ENCODE data around the gene APBA1. TPM values are rescaled to one million over a fixed set of nuclear protein-coding genes. Genes with fewer than 3 reads are reported as not detected.

The APBA1 gene
- total and polyA plus RNA-seq, 2 of the 4 experiments (the other 2 are of a cell fraction), result 3.8 to 5.1 TPM

- no peak overlapping the region for H3K27ac ChIP-seq (ENCODE audit: insufficient read depth, low read length)
- no peak overlapping the region for H3K4ac ChIP-seq (ENCODE audit: low read depth, low read length)
- no peak overlapping the region for H2BK120ac ChIP-seq (ENCODE audit: low read depth, low read length)
- H3K9ac ChIP-seq (ENCODE audit: low read depth, low read length), result no peak overlapping the region
- DNase-seq (no peak), ATAC-seq (ENCODE audit: low read depth) (no peak)
- H3K9me3 ChIP-seq (ENCODE audit: control insufficient read depth, insufficient read depth, low read length), result no peaks in the 10 kb centered on the region
- H3K4me3 ChIP-seq (ENCODE audit: insufficient read depth, low read depth, low read length), result no peak overlapping the region
- TF ChIP-seq MAZ (IDR thresholded peaks at IDR 0.05; ENCODE audit: borderline replicate concordance, low read depth, low read length), result no peak
- no peak for TF ChIP-seq NFE2L2 (IDR thresholded peaks at IDR 0.05; ENCODE audit: low read depth, low read length)
- TF ChIP-seq USF2 (IDR thresholded peaks at IDR 0.05; ENCODE audit: low read depth, low read length), result no peak
- no peak for TF ChIP-seq SMC3 (IDR thresholded peaks at IDR 0.05; ENCODE audit: low read depth, low read length)
- no peak for TF ChIP-seq MAFK (IDR thresholded peaks at IDR 0.05; ENCODE audit: low read depth, low read length)
- TF ChIP-seq FOS (IDR thresholded peaks at IDR 0.05; ENCODE audit: low read depth, low read length), result no peak
- no peak for TF ChIP-seq RCOR1 (IDR thresholded peaks at IDR 0.05; ENCODE audit: insufficient replicate concordance, low read length)
- no peak for TF ChIP-seq CEBPB (IDR thresholded peaks at IDR 0.05; ENCODE audit: low read depth, low read length)
- TF ChIP-seq BHLHE40 (IDR thresholded peaks at IDR 0.05; ENCODE audit: low read depth, low read length), result no peak
- no peak for TF ChIP-seq ELK1 (IDR thresholded peaks at IDR 0.05; ENCODE audit: borderline replicate concordance, low read depth, low read length)
- no peak for TF ChIP-seq CHD1 (IDR thresholded peaks at IDR 0.05; ENCODE audit: low read depth, low read length)
- TF ChIP-seq RFX5 (IDR thresholded peaks at IDR 0.05; ENCODE audit: low read depth, low read length), result no peak
- TF ChIP-seq CTCF (conservative IDR thresholded peaks at IDR 0.05; ENCODE audit: low read depth, low read length), result no peak
- TF ChIP-seq POLR2A (IDR thresholded peaks at IDR 0.05; ENCODE audit: low read depth, low read length), result no peak
- TF ChIP-seq RAD21 (IDR thresholded peaks at IDR 0.05; ENCODE audit: low read length), result no peak
- TF ChIP-seq MXI1 (IDR thresholded peaks at IDR 0.05; ENCODE audit: borderline replicate concordance, low read depth, low read length), result no peak
- no peak overlapping the region for H3K14ac ChIP-seq (replicated peaks; ENCODE audit: low read depth, low read length)
- H2BK5ac ChIP-seq (ENCODE audit: low read depth, low read length, poor library complexity, severe bottlenecking), result no peak overlapping the region
- WGBS, 2 experiments (ENCODE audit: extremely low coverage in 2 of 2, insufficient read length in 1 of 2), result no CpG with 5 or more reads among the region's 3 CpGs
- no peak overlapping the region for H3K4me2 ChIP-seq (ENCODE audit: low read depth, low read length)
- no peak overlapping the region for H4K8ac ChIP-seq (ENCODE audit: low read depth in 2 of 2, low read length in 2 of 2)
- no TSS peak for BruUV-seq (replicated peaks)
- no peaks in the 10 kb centered on the region for H3K27me3 ChIP-seq (ENCODE audit: control insufficient read depth, insufficient read depth, low read length)
- peaks cover 7% of the 10 kb centered on the region; the same call in 1 of the 2 replicates for H3K9me1 ChIP-seq (ENCODE audit: insufficient read depth, low read length)
- no peak overlapping the region for H4K91ac ChIP-seq (ENCODE audit: insufficient read depth, low read depth, low read length)
- H3K4me1 ChIP-seq (ENCODE audit: control insufficient read depth, insufficient read depth, low read length), result peaks cover 4% of the 10 kb centered on the region
- dilution Hi-C loops (cut with HindIII; ENCODE audit: low sequenced_read_pairs, unreplicated experiment) (no loop called here), intact Hi-C loops (cut with micrococcal nuclease) (no loop called here), in situ Hi-C loops (cut with MboI; ENCODE audit: low sequenced_read_pairs) (no loop called here)
- no peaks in the 10 kb centered on the region for H4K20me1 ChIP-seq (ENCODE audit: insufficient read depth, low read length)
- no peak overlapping the region for H2BK15ac ChIP-seq (ENCODE audit: low read depth, low read length)
- no peak overlapping the region for H2AK9ac ChIP-seq (replicated peaks; ENCODE audit: low read depth, low read length, poor library complexity)
- H3K18ac ChIP-seq (ENCODE audit: low read depth, low read length), result no peak overlapping the region
- no peak overlapping the region for H2AFZ ChIP-seq (replicated peaks; ENCODE audit: low read length, poor library complexity)
- no peak overlapping the region for H4K5ac ChIP-seq (ENCODE audit: low read depth, low read length)
- ChIA-PET POLR2A (ENCODE audit: unreplicated experiment) (no interaction called here), CTCF (interaction anchor here (1.0 kb wide), 1 partner anchor 594 kb away, joined by 3 read pairs; no protein-coding TSS in a partner anchor)
- no peak overlapping the region for H2AK5ac ChIP-seq (ENCODE audit: low read depth, low read length)
- no peak overlapping the region for H3K56ac ChIP-seq (ENCODE audit: extremely low read depth, insufficient read depth, low read length)
- no peak overlapping the region for H2BK20ac ChIP-seq (ENCODE audit: low read depth, low read length)
- peaks cover 3% of the 10 kb centered on the region for H3K36me3 ChIP-seq (ENCODE audit: control insufficient read depth, insufficient read depth, low read length)
- H3K79me1 ChIP-seq (ENCODE audit: low read depth in 1 of 2, low read length in 2 of 2), result peaks cover 3 to 16% of the 10 kb centered on the region in 2 experiments; a peak in 3 of 4 replicates
- no peak overlapping the region for H3K23ac ChIP-seq (ENCODE audit: low read depth, low read length)
Measured at GRCh38 chr9:69715096-69715495, 42.9 kb upstream of the APBA1 start.

All from IMR-90 (cell line).